Fibroblast of lung (primary cell): ENCODE results near the gene SH3TC2.

Experiments used
- CTCF ChIP-seq, 2 donors: IDR thresholded peaks in 1 of 2; conservative IDR thresholded peaks in 1 of 2; 1 replicate in 1 of 2; 2 replicates in 1 of 2; pipeline ENCODE4 v1.5.1; 2011 to 2012; ENCODE audit warnings: low read length in 2 of 2, control low read depth in 1 of 2, inconsistent platforms in 1 of 2, low read depth in 1 of 2, mild to moderate bottlenecking in 1 of 2
- EZH2 ChIP-seq: IDR thresholded peaks from 2 replicates; pipeline ENCODE4 v1.5.1; 2012; ENCODE audit warnings: low read length, control low read depth, mild to moderate bottlenecking; ENCODE audit errors: missing control alignments

- TF ChIP-seq CTCF (conservative IDR thresholded peaks at IDR 0.05 in 1 of 2, IDR thresholded peaks at IDR 0.05 in 1 of 2; ENCODE audit: low read depth in 1 of 2, low read length in 2 of 2) (peak; percentile 55 to 67), EZH2 (no peak)
These were observed 64.6 kb downstream of the SH3TC2 start for GRCh38 chr5:148998174-148998797.
